SJCRH30 (cell line): ENCODE data around the gene FKBP7. TPM values are rescaled to one million over a fixed set of nuclear protein-coding genes. Genes with fewer than 3 reads are reported as not detected.
"Not testable (repeated sequence)": the region's sequence is repeated elsewhere in the genome, so short reads cannot be mapped to it uniquely, and the experiment has no call there.

Source experiments
- DNase-seq, 2 experiments: peaks; one replicate each; pipeline ENCODE4 v3.0.0-alpha.2; 2015 to 2020
- H3K27ac ChIP-seq: fragments of 250-450 bp; sonication (Bioruptor Pico); 2 replicates; pipeline ENCODE4 v1.5.1; 2020; ENCODE audit warnings: mild to moderate bottlenecking, moderate library complexity
- H3K27me3 ChIP-seq: fragments of 250-450 bp; sonication (Bioruptor Pico); 2 replicates; pipeline ENCODE4 v1.5.1; 2020; ENCODE audit warnings: mild to moderate bottlenecking, moderate library complexity
- H3K36me3 ChIP-seq: fragments of 250-450 bp; sonication (Bioruptor Pico); 2 replicates; pipeline ENCODE4 v1.5.1; 2020; ENCODE audit warnings: mild to moderate bottlenecking, moderate library complexity
- H3K4me1 ChIP-seq: fragments of 250-450 bp; sonication (Bioruptor Pico); 2 replicates; pipeline ENCODE4 v1.5.1; 2020; ENCODE audit warnings: mild to moderate bottlenecking, moderate library complexity
- H3K4me3 ChIP-seq: fragments of 250-450 bp; sonication (Bioruptor Pico); 2 replicates; pipeline ENCODE4 v1.5.1; 2020; ENCODE audit warnings: mild to moderate bottlenecking, moderate library complexity
- H3K9me3 ChIP-seq: fragments of 250-450 bp; sonication (Bioruptor Pico); replicated peaks from 2 replicates; pipeline ENCODE4 v1.5.1; 2020; ENCODE audit warnings: mild to moderate bottlenecking, moderate library complexity
- total RNA-seq: library from RNA; depleted of rRNA; stranded (reverse); fragments of >200 nt; shearing (Covaris generic); gene quantifications from 2 replicates; pipeline ENCODE4 v1.2.3, GENCODE V29; 2014; rRNA removed

FKBP7 gene, protein sequence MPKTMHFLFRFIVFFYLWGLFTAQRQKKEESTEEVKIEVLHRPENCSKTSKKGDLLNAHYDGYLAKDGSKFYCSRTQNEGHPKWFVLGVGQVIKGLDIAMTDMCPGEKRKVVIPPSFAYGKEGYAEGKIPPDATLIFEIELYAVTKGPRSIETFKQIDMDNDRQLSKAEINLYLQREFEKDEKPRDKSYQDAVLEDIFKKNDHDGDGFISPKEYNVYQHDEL
- 42.6 and 48.4 TPM in 2 replicates for total RNA-seq

GRCh38 chr2:178478439-178479274, at the start of gene FKBP7:
TSS of gene FKBP7 (minus strand) at chr2:178478600. CDS start at chr2:178478499, 101 bp downstream.
- no peaks in the 10 kb centered on the region; the same call in 1 of the 2 replicates for H3K4me1 ChIP-seq
- peak; percentile 87 to 92 for DNase-seq
- no peaks in the 10 kb centered on the region for H3K9me3 ChIP-seq

GRCh38 chr2:178527592-178527991, 49.2 kb upstream of the FKBP7 start:
- no peaks in the 10 kb centered on the region for H3K4me1 ChIP-seq
- DNase-seq: no peak
- H3K36me3 ChIP-seq: peaks cover 19% of the 10 kb centered on the region
- H3K27me3 ChIP-seq: no peaks in the 10 kb centered on the region
- no peak overlapping the region for H3K4me3 ChIP-seq
- H3K27ac ChIP-seq: no peak overlapping the region
- no peaks in the 10 kb centered on the region for H3K9me3 ChIP-seq

More at GRCh38 chr2:178478439-178479274, at the start of gene FKBP7:
- Histone ChIP-seq H3K4me3 (peak within 1 kb of the TSS; percentile 82), H3K27me3 (no peaks in the 10 kb centered on the region), H3K36me3 (no peaks in the 10 kb centered on the region), H3K27ac (peak within 1 kb of the TSS; percentile 66)

- Histone ChIP-seq H3K4me3 (no peak overlapping the region), H3K27me3 (no peaks in the 10 kb centered on the region), H3K9me3 (no peaks in the 10 kb centered on the region), H3K36me3 (peaks cover 16% of the 10 kb centered on the region), H3K27ac (no peak overlapping the region), H3K4me1 (no peaks in the 10 kb centered on the region)
- no peak for DNase-seq
Observed at GRCh38 chr2:178526256-178526655, 47.9 kb upstream of the FKBP7 start.

DNA sequence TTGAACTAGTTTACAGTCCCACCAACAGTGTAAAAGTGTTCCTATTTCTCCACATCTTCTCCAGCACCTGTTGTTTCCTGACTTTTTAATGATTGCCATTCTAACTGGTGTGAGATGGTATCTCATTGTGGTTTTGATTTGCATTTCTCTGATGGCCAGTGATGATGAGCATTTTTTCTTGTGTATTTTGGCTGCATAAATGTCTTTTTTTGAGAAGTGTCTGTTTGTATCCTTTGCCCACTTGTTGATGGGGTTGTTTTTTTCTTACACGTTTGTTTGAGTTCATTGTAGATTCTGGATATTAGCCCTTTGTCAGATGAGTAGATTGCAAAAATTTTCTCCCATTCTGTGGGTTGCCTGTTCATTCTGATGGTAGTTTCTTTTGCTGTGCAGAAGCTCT, 47.1 kb upstream of the FKBP7 start:
- H3K27ac ChIP-seq, H3K4me3 ChIP-seq, DNase-seq, H3K9me3 ChIP-seq, H3K4me1 ChIP-seq, H3K27me3 ChIP-seq: not testable (repeated sequence)
- H3K36me3 ChIP-seq: peaks cover 15% of the 10 kb centered on the region

DNA sequence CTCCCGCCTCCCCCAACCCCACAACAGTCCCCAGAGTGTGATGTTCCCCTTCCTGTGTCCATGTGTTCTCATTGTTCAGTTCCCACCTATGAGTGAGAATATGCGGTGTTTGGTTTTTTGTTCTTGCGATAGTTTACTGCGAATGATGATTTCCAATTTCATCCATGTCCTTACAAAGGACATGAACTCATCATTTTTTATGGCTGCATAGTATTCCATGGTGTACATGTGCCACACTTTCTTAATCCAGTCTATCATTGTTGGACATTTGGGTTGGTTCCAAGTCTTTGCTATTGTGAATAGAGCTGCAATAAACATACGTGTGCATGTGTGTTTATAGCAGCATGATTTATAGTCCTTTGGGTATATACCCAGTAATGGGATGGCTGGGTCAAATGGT, 46.6 kb upstream of the FKBP7 start:
- H3K4me1 ChIP-seq, H3K27me3 ChIP-seq, H3K9me3 ChIP-seq, DNase-seq, H3K27ac ChIP-seq, H3K4me3 ChIP-seq: not testable (repeated sequence)
- H3K36me3 ChIP-seq: peaks cover 14% of the 10 kb centered on the region

DNA sequence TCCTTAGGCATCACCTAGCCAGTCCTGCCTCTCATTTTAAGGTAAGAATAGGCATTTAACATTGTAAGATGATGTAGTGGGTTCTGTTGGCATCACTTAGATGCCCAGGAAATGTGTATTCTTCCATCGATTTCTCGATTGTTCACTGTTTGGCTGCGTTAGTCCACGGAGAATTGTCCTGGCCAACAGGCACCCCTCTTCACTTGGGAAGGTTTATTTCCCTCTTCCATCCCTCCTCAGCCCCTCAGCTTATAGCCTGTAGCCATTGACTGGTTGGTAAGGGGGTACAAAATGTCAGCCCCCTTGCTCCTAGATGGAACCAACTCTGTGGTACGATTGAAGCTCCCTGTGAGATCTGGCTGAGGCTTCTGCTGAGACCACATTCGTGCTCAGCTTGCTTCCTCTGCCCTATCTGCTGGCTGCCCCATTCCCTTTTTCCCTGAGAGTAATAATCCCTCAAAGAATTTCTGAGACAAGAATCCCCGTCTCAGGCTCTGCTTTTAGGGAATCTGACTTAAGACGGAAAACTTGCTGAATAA, 45.3 kb upstream of the FKBP7 start:
- Histone ChIP-seq H3K27ac (no peak overlapping the region), H3K27me3 (no peaks in the 10 kb centered on the region), H3K4me3 (no peak overlapping the region), H3K4me1 (no peaks in the 10 kb centered on the region), H3K9me3 (no peaks in the 10 kb centered on the region), H3K36me3 (peaks cover 11% of the 10 kb centered on the region; the same call in 1 of the 2 replicates)
- no peak for DNase-seq

GRCh38 chr2:178522950-178523595, 44.7 kb upstream of the FKBP7 start:
- Histone ChIP-seq H3K27ac (no peak overlapping the region), H3K9me3 (no peaks in the 10 kb centered on the region), H3K27me3 (no peaks in the 10 kb centered on the region), H3K36me3 (peaks cover 11% of the 10 kb centered on the region; the same call in 1 of the 2 replicates), H3K4me1 (no peaks in the 10 kb centered on the region), H3K4me3 (no peak overlapping the region)
- peak in 1 of 2 experiments; percentile 29 for DNase-seq

GRCh38 chr2:178521304-178522150, 43.1 kb upstream of the FKBP7 start:
- Histone ChIP-seq H3K4me3 (no peak overlapping the region), H3K27ac (no peak overlapping the region), H3K4me1 (no peaks in the 10 kb centered on the region), H3K36me3 (peaks cover 10% of the 10 kb centered on the region), H3K27me3 (no peaks in the 10 kb centered on the region), H3K9me3 (no peaks in the 10 kb centered on the region)
- DNase-seq: no peak

DNA sequence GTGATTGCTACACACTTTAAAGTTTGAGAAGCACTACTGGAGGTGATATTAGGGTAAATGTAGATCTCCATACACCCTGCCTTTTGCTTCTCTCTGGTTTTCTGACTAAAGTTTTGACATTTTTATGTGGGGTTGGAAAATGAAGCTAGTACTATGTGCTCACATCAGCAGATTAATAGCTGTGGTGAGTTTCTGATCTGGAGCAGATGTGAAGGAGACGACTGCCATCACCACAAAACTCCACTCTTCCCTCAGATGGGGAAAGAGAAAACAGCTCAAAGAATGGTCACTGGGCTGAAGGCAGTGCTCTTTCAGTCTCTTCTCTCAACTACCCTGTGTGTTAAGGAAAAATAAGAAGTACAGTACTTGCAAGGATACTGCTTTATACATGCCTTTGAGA, 39.1 kb upstream of the FKBP7 start:
- Histone ChIP-seq H3K9me3 (no peaks in the 10 kb centered on the region), H3K4me1 (no peaks in the 10 kb centered on the region), H3K36me3 (peaks cover 7% of the 10 kb centered on the region), H3K27ac (no peak overlapping the region), H3K4me3 (no peak overlapping the region), H3K27me3 (no peaks in the 10 kb centered on the region)
- no peak for DNase-seq

DNA sequence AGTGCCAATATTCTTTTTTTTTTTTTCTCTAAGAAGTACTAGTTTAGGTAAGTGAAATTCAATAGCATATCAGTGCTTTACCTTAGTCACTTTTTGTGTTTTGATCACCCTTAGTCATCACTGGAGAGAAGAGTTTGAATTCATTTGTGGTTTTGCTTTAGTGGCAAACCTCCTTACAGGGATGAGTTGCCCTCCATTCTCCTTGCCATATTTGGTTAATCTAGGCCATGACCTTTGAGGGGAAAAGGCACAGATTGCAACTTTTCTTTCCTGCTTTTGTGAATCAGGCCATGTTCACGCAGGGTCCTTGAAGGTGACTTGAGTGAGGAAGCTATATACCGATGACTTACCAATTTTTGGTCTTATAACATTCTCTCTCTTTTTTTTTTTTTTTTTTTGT, 36.3 kb upstream of the FKBP7 start:
- H3K4me3 ChIP-seq: no peak overlapping the region
- DNase-seq: peak in 1 of 2 experiments; percentile 7
- H3K4me1 ChIP-seq: no peaks in the 10 kb centered on the region
- H3K36me3 ChIP-seq: peaks cover 11% of the 10 kb centered on the region
- no peaks in the 10 kb centered on the region for H3K9me3 ChIP-seq
- no peak overlapping the region for H3K27ac ChIP-seq
- no peaks in the 10 kb centered on the region for H3K27me3 ChIP-seq

DNA sequence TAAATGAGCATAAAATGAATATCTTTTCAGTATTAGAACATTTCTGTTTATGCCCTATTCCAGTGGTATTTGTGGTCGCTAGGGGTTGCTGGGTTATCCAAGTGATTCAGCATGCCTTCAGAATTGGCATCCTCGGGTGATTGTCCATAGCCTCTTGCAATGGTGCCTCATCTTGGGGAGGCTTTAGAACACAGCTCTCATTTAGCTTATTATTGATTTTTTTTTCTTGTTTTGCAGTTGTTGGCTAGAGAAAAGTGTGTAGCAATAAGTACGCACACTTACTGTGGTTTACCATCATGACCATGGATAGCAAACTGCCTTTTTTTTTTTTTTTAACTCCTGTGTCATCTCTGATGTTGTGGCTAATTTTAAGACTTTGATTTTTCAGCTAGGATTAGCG, 35.5 kb upstream of the FKBP7 start:
- Histone ChIP-seq H3K27ac (no peak overlapping the region), H3K36me3 (peaks cover 12% of the 10 kb centered on the region), H3K4me3 (no peak overlapping the region), H3K27me3 (no peaks in the 10 kb centered on the region), H3K4me1 (no peaks in the 10 kb centered on the region), H3K9me3 (no peaks in the 10 kb centered on the region)
- DNase-seq: no peak

GRCh38 chr2:178512484-178512883, 34.1 kb upstream of the FKBP7 start:
- Histone ChIP-seq H3K4me3 (no peak overlapping the region), H3K27ac (no peak overlapping the region)
- no peak for DNase-seq

GRCh38 chr2:178510384-178510783, 32.0 kb upstream of the FKBP7 start:
- no peak overlapping the region for H3K27ac ChIP-seq

More at GRCh38 chr2:178512484-178512883, 34.1 kb upstream of the FKBP7 start:
- Histone ChIP-seq H3K36me3 (peaks cover 12% of the 10 kb centered on the region), H3K4me1 (no peaks in the 10 kb centered on the region), H3K27me3 (no peaks in the 10 kb centered on the region), H3K9me3 (no peaks in the 10 kb centered on the region)

DNA sequence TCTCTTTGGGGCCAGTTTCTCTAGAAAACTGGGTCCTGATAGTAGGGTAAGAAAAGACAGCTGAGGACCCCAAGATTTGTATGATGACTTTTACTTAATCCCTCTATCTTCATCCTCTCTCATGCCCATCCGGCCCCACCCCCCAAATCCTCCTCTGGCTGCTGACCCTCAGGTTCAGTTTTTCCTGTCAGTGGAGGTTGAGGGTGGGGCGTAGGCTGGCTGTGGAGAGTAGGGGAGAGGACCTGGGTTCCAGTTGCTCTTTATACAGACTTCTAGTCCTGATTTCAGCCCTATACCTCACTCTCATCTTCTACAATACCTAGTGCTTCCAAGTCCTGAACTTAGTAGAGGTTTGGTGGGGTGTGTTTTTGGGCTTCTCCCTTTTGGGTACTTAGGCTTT, 30.2 kb upstream of the FKBP7 start:
- Histone ChIP-seq H3K4me3 (no peak overlapping the region), H3K4me1 (no peaks in the 10 kb centered on the region), H3K9me3 (no peaks in the 10 kb centered on the region), H3K27me3 (no peaks in the 10 kb centered on the region), H3K27ac (no peak overlapping the region), H3K36me3 (peaks cover 19% of the 10 kb centered on the region)
- DNase-seq: no peak

More at GRCh38 chr2:178510384-178510783, 32.0 kb upstream of the FKBP7 start:
- H3K9me3 ChIP-seq: no peaks in the 10 kb centered on the region
- H3K4me3 ChIP-seq: no peak overlapping the region
- DNase-seq: no peak
- peaks cover 10% of the 10 kb centered on the region for H3K36me3 ChIP-seq
- H3K27me3 ChIP-seq: no peaks in the 10 kb centered on the region
- no peaks in the 10 kb centered on the region for H3K4me1 ChIP-seq
